AG04450 (cell line): Measurements from ENCODE around the gene ZKSCAN2. TPM values are rescaled to one million over a fixed set of nuclear protein-coding genes. Genes with fewer than 3 reads are reported as not detected.

ENCODE experiments used
- CTCF ChIA-PET: fragments of 300-600, 350-600 bp; formaldehyde crosslinking; extraction: SDS; loops from one replicate; lab custom pipeline; 2022; ENCODE audit warnings: antibody characterized with exemption, inconsistent platforms; lab: Charles Lee
- POLR2A ChIA-PET: fragments of 350-600 bp; formaldehyde crosslinking; extraction: SDS; loops from one replicate; lab custom pipeline; 2021; ENCODE audit warnings: antibody characterized with exemption, inconsistent platforms; lab: Yijun Ruan, JAX
- DNase-seq: peaks from one replicate; pipeline ENCODE4 v3.0.0-alpha.2; 2011; ENCODE audit warnings: low read depth, low spot score
- H3K27ac ChIP-seq: one replicate; pipeline ENCODE4 v1.5.1; 2012; ENCODE audit warnings: low read depth, low read length, control low read depth
- H3K27me3 ChIP-seq: one replicate; pipeline ENCODE4 v1.6.0; 2012; ENCODE audit warnings: low read length; ENCODE audit not compliant: control insufficient read depth, insufficient read depth
- H3K4me3 ChIP-seq: 2 replicates; pipeline ENCODE4 v1.5.1; 2011; ENCODE audit warnings: mild to moderate bottlenecking, low read depth, low read length, control low read depth
- H3K9me3 ChIP-seq: 2 replicates; pipeline ENCODE4 v1.5.1; 2012; ENCODE audit warnings: low read length; ENCODE audit not compliant: control insufficient read depth, insufficient read depth
- polyA plus RNA-seq: library from polyadenylated mRNA; depleted of rRNA; stranded (reverse); fragments of >200 nt; gene quantifications from 2 replicates; pipeline ENCODE4 v1.2.3, GENCODE V29; 2011
- TF ChIP-seq, protein P1 (sequence below): IDR thresholded peaks from 2 replicates; pipeline ENCODE4 v1.5.1; 2011; ENCODE audit warnings: low read depth, low read length, control low read depth, inconsistent platforms

The ZKSCAN2 gene
- polyA plus RNA-seq, 1 experiment = 3.0 TPM

DNA sequence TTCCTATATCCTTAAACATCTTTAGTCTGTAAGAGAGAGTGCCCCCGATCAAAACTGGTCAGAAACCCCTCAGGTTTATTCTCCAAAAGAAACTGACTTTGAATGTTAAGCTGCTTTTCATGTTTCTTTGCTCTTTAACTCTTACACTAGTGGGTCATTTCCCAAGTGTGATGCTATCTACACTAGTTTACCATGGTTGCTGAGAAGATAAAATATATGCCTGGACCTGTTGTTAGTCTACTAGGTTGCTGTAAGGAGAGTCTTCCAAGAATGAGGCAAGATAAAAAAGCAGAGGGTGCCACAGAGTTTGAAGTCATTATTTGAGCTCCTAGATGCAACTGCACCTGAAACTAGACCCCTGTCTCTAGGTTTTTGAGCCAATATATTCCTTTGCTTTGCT lies 12.2 kb upstream of the ZKSCAN2 start:
- TF ChIP-seq, protein P1, sequence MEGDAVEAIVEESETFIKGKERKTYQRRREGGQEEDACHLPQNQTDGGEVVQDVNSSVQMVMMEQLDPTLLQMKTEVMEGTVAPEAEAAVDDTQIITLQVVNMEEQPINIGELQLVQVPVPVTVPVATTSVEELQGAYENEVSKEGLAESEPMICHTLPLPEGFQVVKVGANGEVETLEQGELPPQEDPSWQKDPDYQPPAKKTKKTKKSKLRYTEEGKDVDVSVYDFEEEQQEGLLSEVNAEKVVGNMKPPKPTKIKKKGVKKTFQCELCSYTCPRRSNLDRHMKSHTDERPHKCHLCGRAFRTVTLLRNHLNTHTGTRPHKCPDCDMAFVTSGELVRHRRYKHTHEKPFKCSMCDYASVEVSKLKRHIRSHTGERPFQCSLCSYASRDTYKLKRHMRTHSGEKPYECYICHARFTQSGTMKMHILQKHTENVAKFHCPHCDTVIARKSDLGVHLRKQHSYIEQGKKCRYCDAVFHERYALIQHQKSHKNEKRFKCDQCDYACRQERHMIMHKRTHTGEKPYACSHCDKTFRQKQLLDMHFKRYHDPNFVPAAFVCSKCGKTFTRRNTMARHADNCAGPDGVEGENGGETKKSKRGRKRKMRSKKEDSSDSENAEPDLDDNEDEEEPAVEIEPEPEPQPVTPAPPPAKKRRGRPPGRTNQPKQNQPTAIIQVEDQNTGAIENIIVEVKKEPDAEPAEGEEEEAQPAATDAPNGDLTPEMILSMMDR = no peak
- Histone ChIP-seq H3K9me3 (no peaks in the 10 kb centered on the region), H3K4me3 (no peak overlapping the region), H3K27me3 (no peaks in the 10 kb centered on the region), H3K27ac (no peak overlapping the region)
- ChIA-PET CTCF (interaction anchor here (1.8 to 1.9 kb wide), 2 partner anchors 10 to 1840 kb away, joined by 7 to 10 read pairs; no protein-coding TSS in a partner anchor), POLR2A (no interaction called here)
- no peak for DNase-seq

- DNase-seq = no peak
- Histone ChIP-seq H3K27me3 (no peaks in the 10 kb centered on the region), H3K4me3 (no peak overlapping the region), H3K27ac (no peak overlapping the region), H3K9me3 (no peaks in the 10 kb centered on the region)
- ChIA-PET POLR2A (no interaction called here), CTCF (interaction anchor here (0.7 to 2.4 kb wide), 2 partner anchors 9 to 10 kb away, joined by 4 to 14 read pairs; no protein-coding TSS in a partner anchor)
- TF ChIP-seq, protein P1 = no peak
These were observed 8.3 kb upstream of the ZKSCAN2 start for GRCh38 chr16:25265968-25266367.

GRCh38 chr16:25264597-25264996 lies 7.0 kb upstream of the ZKSCAN2 start:
- ChIA-PET POLR2A (no interaction called here), CTCF (interaction anchor here (2.4 kb wide), 1 partner anchor 12 kb away, joined by 14 read pairs; no protein-coding TSS in a partner anchor)
- TF ChIP-seq, protein P1 = no peak
- no peaks in the 10 kb centered on the region for H3K9me3 ChIP-seq
- H3K4me3 ChIP-seq = no peak overlapping the region
- DNase-seq = no peak
- H3K27ac ChIP-seq = no peak overlapping the region
- H3K27me3 ChIP-seq = no peaks in the 10 kb centered on the region

DNA sequence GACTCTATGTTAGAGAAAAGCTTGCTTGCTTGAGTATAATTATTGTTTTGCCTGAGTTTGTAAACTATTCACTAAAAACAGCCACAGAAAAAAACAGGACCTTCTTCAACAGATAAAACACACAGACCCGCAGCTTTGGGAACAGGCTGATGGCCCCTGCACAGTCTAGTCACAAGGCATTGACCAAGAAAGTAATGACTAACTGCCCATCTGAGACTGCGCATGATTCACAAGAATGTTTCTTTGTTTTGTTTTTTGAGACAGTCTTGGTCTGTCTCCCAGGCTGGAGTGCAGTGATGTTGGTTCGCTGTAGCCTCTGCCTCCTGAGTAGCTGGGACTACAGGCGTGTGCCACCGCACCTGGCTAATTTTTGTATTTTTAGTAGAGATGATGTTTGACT lies 2.8 kb upstream of the ZKSCAN2 start:
- H3K9me3 ChIP-seq = no peaks in the 10 kb centered on the region
- no peak overlapping the region for H3K27ac ChIP-seq
- TF ChIP-seq, protein P1 = no peak
- ChIA-PET POLR2A (interaction anchor here (0.6 kb wide), 1 partner anchor 33 kb away, joined by 7 read pairs; no protein-coding TSS in a partner anchor), CTCF (interaction anchor here (1.2 to 2.9 kb wide), 5 partner anchors 9 to 1850 kb away, joined by 3 to 17 read pairs (median 7); no protein-coding TSS in a partner anchor)
- no peak for DNase-seq
- no peak overlapping the region for H3K4me3 ChIP-seq
- no peaks in the 10 kb centered on the region for H3K27me3 ChIP-seq

DNA sequence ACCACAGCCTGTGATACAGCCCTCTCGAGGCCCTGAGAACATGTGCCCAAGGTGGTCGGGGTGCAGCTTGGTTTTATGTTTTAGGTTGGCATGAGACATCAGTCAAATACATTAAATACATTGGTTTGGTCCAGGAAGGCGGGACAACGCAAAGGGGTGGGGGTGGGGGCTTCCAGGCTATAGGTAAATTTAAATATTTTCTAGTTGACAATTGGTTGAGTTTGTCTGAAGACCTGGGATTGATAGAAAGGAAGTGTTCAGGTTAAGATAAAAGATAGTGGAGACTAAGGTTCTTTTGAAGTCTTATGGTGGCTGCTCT lies 1.2 kb upstream of the ZKSCAN2 start:
- ChIA-PET CTCF (interaction anchor here (0.7 to 2.9 kb wide), 3 partner anchors 13 to 33 kb away, joined by 3 to 17 read pairs (median 3); no protein-coding TSS in a partner anchor), POLR2A (no interaction called here)
- H3K27ac ChIP-seq = no peak overlapping the region
- TF ChIP-seq, protein P1 = no peak
- no peak for DNase-seq
- peak overlapping the region; percentile 85 for H3K4me3 ChIP-seq
- no peaks in the 10 kb centered on the region for H3K9me3 ChIP-seq
- no peaks in the 10 kb centered on the region for H3K27me3 ChIP-seq
